GM12891 (cell line): Measurements from ENCODE around the gene VEZT.

Source experiments
- DNase-seq: peaks from one replicate; pipeline ENCODE4 v3.0.0; 2011; ENCODE audit warnings: low spot score; ENCODE audit not compliant: insufficient read length
- FAIRE-seq: peaks from 2 replicates; lab custom pipeline; 2011; peaks lifted over from hg19 to GRCh38; lab: Jason Lieb, UNC
- PAX5 ChIP-seq: IDR thresholded peaks from 2 replicates; pipeline ENCODE4 v1.6.1; 2011; ENCODE audit warnings: low read length, moderate library complexity, mild to moderate bottlenecking; ENCODE audit not compliant: insufficient read depth, severe bottlenecking
- POLR2A ChIP-seq: IDR thresholded peaks from 2 replicates; pipeline ENCODE4 v1.6.1; 2011; ENCODE audit warnings: low read depth, low read length, control low read depth
- POLR2AphosphoS5 ChIP-seq: IDR thresholded peaks from 2 replicates; pipeline ENCODE4 v1.6.1; 2011; ENCODE audit warnings: low read depth, low read length, control low read depth
- POU2F2 ChIP-seq: IDR thresholded peaks from 2 replicates; pipeline ENCODE4 v1.6.1; 2011; ENCODE audit warnings: low read depth, mild to moderate bottlenecking, control low read depth, low read length, moderate library complexity
- SPI1 ChIP-seq: IDR thresholded peaks from 2 replicates; pipeline ENCODE4 v1.6.1; 2011; ENCODE audit warnings: low read depth, low read length, control low read depth
- TAF1 ChIP-seq: IDR thresholded peaks from 2 replicates; pipeline ENCODE4 v1.6.1; 2011; ENCODE audit warnings: low read depth, low read length, control low read depth

Gene VEZT

DNA sequence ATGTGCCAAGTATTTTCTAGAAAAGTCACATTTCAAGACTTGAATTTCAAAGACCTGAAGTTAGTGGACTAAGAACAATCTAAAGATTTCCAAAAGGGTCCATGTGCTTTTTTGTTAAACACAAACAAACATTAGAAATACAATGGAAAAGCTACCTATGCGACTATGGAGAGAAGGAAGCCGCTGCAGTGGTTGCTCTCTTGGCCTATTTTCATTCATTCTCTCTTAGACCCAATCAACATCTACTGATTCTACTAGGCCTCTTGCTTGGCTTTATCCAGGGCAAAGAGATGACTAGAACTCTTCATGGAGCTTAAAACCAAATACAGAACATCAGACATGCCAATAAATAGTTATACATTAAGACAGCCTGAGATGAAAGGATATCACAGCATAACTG, 10.2 kb upstream of the VEZT start:
- FAIRE-seq (no peak), DNase-seq (no peak)
- no peak for TF ChIP-seq PAX5
- no peak for TF ChIP-seq TAF1
- TF ChIP-seq SPI1 = no peak
- TF ChIP-seq POU2F2 = no peak
- no peak for TF ChIP-seq POLR2AphosphoS5
- no peak for TF ChIP-seq POLR2A

DNA sequence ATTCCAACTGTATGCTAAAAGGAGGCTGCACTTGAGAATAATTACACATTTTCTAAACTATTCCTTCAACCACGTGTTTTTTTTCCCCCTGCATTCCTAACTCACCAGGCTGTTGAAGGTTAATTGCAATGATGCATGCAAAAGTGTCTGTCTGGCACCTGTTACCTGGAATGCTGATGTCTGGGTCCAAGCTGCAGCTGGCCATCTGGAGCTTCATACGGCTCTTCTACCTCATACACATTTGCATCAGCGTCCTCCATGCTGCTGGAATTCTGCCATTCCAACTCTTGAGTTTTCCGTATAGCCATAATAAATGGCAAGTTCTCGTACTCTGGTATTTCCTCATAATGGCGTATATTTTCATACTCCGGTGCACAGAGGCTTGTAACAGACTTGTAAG, 8.9 kb upstream of the VEZT start:
- TF ChIP-seq POU2F2 = no peak
- TF ChIP-seq SPI1 = no peak
- no peak for TF ChIP-seq POLR2AphosphoS5
- TF ChIP-seq TAF1 = no peak
- TF ChIP-seq PAX5 = no peak
- TF ChIP-seq POLR2A = no peak
- no peak for DNase-seq
- no peak for FAIRE-seq

DNA sequence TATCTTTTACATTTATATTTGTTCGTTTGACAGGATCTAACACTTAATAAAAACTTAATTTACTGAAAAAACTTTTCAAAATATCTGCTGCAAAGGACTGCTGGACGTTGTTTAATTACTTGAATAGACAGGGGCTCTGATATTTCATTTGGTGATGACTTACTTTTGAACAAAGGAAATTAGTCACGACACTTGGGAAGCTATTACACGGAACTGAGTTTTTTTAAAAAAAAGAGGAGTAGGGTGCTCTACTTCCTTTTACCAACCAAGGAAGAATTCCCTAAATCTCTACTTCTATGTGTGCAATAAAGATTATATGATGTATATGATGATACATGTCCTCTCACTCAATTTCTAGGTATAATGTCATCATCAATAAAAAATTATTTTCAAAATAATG, 5.0 kb upstream of the VEZT start:
- no peak for FAIRE-seq
- DNase-seq = no peak
- TF ChIP-seq SPI1 (no peak), TAF1 (no peak), POLR2A (no peak), POLR2AphosphoS5 (no peak)

DNA sequence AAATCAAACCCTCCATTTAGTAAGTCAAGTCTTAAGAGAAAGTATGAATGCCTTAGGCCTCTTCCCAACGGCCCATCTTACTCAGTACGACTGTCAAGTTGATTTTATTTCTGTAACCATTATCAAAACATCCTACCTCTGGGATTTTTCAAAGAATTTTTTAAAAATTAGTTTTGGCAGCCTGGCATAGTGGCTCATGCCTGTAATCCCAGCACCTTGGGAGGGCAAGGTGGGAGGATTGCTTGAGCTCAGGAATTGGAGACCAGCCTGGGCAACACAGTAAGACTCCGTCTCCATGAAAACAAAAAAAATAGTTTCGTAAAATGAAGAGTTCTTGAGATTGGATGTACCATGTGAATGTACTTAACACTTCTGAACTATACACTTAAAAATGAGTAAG, 4.5 kb upstream of the VEZT start:
- FAIRE-seq = no peak
- DNase-seq = no peak
- no peak for TF ChIP-seq SPI1
- TF ChIP-seq POLR2A = no peak
- TF ChIP-seq TAF1 = no peak
- no peak for TF ChIP-seq POU2F2
- no peak for TF ChIP-seq POLR2AphosphoS5
- no peak for TF ChIP-seq PAX5

DNA sequence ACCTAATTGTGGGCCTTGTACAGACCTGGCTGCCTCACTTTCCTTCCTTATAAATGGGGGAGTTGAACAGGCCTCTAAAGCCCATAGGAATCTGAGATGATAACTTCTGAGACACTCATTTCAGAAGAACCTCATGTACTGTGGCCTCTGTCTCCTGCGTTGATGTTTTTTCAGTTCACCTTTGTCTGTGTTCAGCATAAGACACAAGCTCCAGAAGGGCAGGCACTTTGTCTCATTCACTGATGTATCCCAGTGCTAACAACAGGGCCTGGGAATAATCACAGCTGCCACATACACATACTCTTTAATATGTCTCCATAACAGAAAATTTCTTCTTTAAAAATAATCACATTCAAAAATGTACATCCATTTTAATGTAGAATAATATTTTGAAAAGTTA, 3.7 kb upstream of the VEZT start:
- no peak for DNase-seq
- peak; percentile 77 for FAIRE-seq
- TF ChIP-seq POLR2A (no peak), SPI1 (0 out of 2 replicates have a peak, but pooled peaks have one; percentile 15), POLR2AphosphoS5 (no peak), TAF1 (no peak)

DNA sequence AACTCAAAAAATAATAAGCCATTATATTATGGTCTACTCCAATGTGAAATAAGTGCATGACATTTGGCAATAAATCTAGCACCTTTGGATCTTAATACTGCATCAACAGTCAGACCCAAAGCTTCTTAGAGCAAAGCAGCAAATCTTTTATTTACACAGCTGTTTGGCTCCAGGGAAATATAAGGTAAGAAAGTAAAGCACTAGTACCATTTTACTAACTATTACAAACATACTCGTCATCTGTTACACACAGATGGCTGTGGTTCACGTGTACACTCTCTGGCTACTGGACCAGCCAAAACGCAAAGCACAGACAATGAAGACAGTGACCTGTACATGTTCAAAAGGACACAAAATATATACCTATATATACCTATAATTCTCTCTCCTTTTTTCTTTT, 3.1 kb upstream of the VEZT start:
- no peak for TF ChIP-seq POU2F2
- no peak for TF ChIP-seq POLR2AphosphoS5
- TF ChIP-seq PAX5 = no peak
- no peak for TF ChIP-seq TAF1
- no peak for TF ChIP-seq POLR2A
- TF ChIP-seq SPI1 = no peak
- peak; percentile 52 for FAIRE-seq
- DNase-seq = no peak

DNA sequence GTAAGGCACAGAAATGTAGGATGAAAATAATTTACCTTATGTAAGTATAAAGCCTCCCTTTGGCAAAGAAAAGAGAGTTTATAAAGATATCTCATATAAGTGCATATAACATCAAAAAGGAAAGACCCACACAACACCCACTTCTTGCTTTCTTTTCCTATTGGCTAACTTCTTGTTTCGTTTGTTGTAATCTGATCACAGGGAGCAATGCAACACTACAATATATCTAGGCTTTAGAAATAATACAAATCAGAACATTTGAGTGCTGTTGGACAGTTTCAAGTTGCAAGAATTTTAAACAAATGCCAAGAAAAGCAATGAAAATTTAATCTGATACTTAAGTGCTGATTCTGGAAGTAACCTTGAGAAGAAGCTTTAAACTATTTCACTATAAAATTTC, 1.7 kb upstream of the VEZT start:
- FAIRE-seq (peak; percentile 59), DNase-seq (no peak)
- TF ChIP-seq POU2F2 (no peak), TAF1 (no peak), SPI1 (no peak), PAX5 (no peak), POLR2A (no peak), POLR2AphosphoS5 (no peak)

DNA sequence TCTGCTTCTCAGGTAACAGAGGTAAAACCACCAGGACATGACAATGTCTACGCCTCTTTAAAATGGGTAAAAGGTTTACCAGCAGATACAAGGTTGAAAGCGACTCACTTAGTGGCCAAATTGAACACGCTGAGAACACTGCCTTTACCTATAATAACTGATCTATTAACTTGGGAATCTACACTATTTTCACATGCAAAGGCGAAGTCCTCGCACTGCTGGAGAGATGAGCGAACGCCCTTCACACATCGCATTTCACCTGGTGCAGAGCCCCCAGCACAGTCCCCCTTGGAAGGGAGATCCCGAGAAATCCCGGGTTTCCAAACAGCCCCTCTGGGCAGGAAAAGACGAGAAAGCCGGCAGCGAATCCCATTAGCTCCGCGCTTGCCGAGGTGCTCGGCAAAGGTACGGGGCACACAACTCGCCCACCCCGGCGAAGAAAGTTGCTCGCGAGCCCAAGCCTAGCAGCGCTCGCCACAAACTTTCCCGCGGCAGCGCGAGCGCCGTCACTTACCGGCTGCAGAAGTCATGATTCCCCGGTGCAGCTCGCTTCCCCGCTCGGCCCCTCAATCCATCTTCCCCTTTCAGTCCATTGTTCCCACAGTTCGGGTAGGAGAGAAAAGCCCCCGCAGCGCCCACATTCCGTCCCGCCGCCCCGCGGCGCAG, 763 bp upstream of the VEZT start:
- DNase-seq (no peak), FAIRE-seq (no peak)
- TF ChIP-seq POLR2AphosphoS5 (no peak), SPI1 (no peak), TAF1 (no peak), PAX5 (no peak), POLR2A (no peak), POU2F2 (peak; percentile 42; the same call in 1 of the 2 replicates)

DNA sequence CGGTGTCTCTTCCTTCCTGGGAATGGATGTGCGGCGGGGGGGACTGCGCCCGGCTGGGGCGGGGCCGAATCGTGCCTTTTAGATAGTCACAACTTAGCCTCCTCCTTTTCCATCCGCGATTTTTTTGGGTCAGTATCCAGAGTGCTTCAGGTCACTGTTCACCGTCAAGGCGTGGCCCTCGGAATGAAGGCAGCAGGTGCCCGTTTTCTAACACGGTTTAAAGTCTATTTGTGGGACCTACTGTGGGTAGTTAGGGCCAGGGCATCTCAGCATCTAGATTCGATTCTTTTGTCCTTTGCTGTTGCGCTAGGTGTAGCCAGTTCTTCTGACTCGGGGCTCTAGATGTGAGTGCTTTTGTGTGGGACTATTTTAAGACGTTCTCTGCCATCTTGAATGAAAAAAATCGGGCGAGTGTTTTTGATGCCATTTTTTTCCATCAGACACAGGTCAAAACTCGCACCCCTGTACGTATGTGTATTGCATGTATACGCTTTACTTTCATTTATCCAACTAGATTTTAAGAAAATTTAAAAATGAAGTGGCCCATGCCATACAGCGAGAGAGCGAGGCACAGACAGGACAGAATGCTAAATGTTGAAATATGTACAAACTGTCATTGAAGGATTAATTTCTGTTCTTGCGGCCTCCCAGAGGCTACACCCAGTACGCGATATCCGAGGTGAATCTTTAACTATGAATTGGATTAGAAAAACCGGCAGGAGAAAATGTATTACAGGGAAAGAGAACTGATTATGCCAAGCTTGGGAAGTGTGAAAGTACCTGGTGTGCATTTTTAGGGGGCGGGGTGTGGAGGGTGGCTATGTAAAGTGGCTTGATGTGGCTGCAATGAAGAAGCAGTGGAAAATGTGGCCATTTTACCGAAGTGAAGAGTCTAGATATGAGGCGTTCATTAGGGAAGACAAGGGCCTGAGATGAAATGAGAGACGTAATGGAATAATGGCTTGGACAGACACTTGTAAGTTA, 835 bp downstream of the VEZT start:
- TF ChIP-seq PAX5 (no peak), TAF1 (peak; percentile 54; the same call in 1 of the 2 replicates), POU2F2 (peak; percentile 32; the same call in 1 of the 2 replicates), POLR2AphosphoS5 (no peak)
- FAIRE-seq (peak; percentile 89), DNase-seq (no peak)

DNA sequence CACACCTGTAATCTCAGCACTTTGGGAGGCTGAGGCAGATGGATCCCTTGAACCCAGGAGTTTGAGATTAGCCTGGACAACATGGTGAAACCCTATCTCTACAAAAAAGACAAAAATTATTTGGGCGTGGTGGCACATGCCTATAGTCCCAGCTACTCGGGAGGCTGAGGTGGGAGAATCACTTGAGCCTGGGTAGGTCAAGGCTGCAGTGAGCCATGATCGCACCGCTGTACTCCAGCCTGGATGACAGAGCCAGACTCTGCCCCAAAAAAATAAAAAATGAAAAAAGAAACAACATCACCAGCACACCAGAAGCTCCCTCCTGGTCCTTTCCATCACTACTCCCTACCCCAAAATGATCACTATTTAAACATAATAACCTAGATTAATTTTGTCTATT, 2.6 kb downstream of the VEZT start:
- TF ChIP-seq SPI1 (no peak), POLR2AphosphoS5 (no peak), TAF1 (no peak), POU2F2 (no peak), PAX5 (no peak), POLR2A (no peak)
- no peak for DNase-seq

DNA sequence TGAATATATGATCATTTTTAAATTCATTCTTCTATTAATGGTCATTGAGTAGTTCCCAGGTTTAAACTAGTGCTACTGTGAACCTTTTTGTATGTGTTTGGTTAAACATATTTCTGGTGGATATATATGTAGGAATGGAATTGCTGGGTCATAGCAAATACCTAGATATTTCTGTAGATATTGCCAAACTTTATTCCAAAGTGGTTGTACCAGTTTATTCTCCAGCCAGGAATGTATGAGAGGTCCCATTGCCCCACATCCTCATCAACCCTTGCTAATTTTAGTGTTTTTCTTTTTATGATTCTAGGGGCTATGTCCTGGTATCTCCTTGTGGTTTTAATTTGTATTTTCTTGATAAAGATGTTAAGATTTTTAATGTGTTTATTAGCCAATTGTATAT, 3.1 kb downstream of the VEZT start:
- TF ChIP-seq POLR2AphosphoS5 (no peak), TAF1 (no peak), POU2F2 (no peak), SPI1 (no peak), PAX5 (no peak), POLR2A (no peak)
- no peak for FAIRE-seq
- DNase-seq = no peak

More for the DNA sequence above, 2.6 kb downstream of the VEZT start:
- FAIRE-seq = no peak
